GM19397 (cell line): ENCODE data around the gene MYT1.

Source experiments
- ATAC-seq: cut with Tn5 transposase; IDR thresholded peaks from one replicate; pipeline ENCODE4 v1.9.1; 2021; ENCODE audit warnings: mild to moderate bottlenecking, moderate library complexity; ENCODE audit not compliant: unreplicated experiment

The MYT1 gene

GRCh38 chr20:64139199-64140060, 24.8 kb upstream of the MYT1 start:
- no peak for ATAC-seq

- ATAC-seq, result no peak
Observed at GRCh38 chr20:64140061-64140931, 24.0 kb upstream of the MYT1 start.

GRCh38 chr20:64140956-64141355, 23.3 kb upstream of the MYT1 start:
- no peak for ATAC-seq

- no peak for ATAC-seq
Observed at GRCh38 chr20:64142590-64142989, 21.7 kb upstream of the MYT1 start.

GRCh38 chr20:64143018-64143801, 21.0 kb upstream of the MYT1 start:
- ATAC-seq, result no peak

- no peak for ATAC-seq
Observed at GRCh38 chr20:64144144-64144912, 19.9 kb upstream of the MYT1 start.

GRCh38 chr20:64145458-64146300, 18.6 kb upstream of the MYT1 start:
- ATAC-seq, result no peak

GRCh38 chr20:64146301-64146935, 17.8 kb upstream of the MYT1 start:
- ATAC-seq, result no peak

- no peak for ATAC-seq
Observed at GRCh38 chr20:64146936-64147477, 17.2 kb upstream of the MYT1 start.

GRCh38 chr20:64148581-64148980, 15.7 kb upstream of the MYT1 start:
- no peak for ATAC-seq

GRCh38 chr20:64149141-64149540, 15.1 kb upstream of the MYT1 start:
- ATAC-seq, result no peak

- no peak for ATAC-seq
Observed at GRCh38 chr20:64149809-64150560, 14.3 kb upstream of the MYT1 start.

- no peak for ATAC-seq
Observed at GRCh38 chr20:64150756-64151632, 13.3 kb upstream of the MYT1 start.

GRCh38 chr20:64151633-64152530, 12.4 kb upstream of the MYT1 start:
- ATAC-seq, result no peak

GRCh38 chr20:64152906-64153305, 11.3 kb upstream of the MYT1 start:
- ATAC-seq, result no peak

- no peak for ATAC-seq
Observed at GRCh38 chr20:64153410-64153809, 10.8 kb upstream of the MYT1 start.
